Epithelial cell of prostate (primary cell): ENCODE measurements around the gene RIPOR2.
A peak's percentile ranks its signal among the peaks of the same experiment; 100 is the strongest.

Experiments
- DNase-seq: peaks from one replicate; pipeline ENCODE4 v3.0.0-alpha.2; 2011; ENCODE audit warnings: low read depth, low spot score
- H3K27ac ChIP-seq: fragments of 450-650 bp; 2 replicates; pipeline ENCODE4 v1.5.1; 2017; ENCODE audit warnings: mild to moderate bottlenecking

RIPOR2 gene

DNA sequence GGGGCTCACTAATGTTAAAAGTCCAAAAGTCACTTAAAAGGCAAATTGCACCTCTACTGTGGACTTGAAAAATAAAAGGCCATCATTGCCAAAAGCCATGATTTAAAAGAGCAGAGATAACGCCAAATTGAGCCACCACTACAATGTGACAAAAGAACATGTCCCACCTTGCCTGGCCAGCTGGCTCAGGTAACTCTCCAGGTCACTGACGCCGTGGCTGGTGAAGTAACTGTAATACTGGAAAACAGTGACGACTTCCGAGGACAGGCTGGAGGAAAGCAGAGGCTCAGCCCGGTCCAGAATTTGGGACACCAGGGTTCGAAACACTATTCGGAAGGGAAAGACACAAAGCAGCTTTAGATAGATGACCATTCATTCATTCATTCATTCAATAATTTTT, 107.8 kb downstream of the RIPOR2 start:
- no peak for DNase-seq
- H3K27ac ChIP-seq: peak overlapping the region; percentile 63

DNA sequence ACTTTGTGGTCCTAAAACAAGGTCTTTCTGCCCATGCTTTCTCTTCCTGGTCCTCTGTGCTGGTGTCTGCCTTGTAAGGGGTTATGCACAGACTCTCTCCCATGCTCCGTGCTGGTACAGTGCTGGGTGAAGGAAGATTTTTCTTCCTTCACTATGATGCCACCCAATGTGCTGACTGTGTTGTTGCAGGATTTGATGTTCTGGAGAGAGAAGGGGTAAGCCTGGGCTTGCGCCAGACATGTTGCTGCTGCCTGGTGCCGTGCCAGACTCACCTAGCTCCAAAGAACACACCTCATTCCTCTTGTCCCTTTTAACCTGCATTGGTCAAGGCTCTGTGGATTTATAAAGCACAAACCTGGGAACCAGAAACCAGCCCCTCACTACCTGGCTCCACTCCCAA, 108.6 kb downstream of the RIPOR2 start:
- DNase-seq: peak; percentile 26

DNA sequence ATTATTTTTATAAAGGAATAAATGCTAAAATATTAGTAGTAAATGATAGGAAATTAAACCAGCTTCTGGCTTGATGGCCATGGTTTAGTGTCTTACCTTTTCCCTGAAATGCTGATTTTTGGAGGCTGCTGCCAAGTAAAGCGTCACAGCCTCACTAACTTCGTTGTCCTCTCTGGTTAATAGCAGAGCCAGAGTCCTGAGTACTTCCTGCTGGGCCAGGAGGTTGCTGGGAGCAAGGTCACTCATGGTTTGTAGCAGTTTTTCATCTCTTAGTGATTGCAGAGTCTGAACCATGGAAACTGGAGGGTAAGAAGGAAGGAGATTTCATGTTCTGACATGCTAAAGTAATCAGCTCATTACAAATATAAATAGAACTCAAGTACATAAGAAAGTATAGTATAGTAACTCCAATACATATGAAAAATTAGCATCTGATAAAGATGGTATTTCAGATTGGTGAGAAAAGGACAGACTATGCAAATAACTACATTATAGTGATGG, 110.6 kb downstream of the RIPOR2 start:
- DNase-seq: no peak
- H3K27ac ChIP-seq: no peak overlapping the region

More for the DNA sequence above, 108.6 kb downstream of the RIPOR2 start:
- peak overlapping the region; percentile 63 for H3K27ac ChIP-seq

DNA sequence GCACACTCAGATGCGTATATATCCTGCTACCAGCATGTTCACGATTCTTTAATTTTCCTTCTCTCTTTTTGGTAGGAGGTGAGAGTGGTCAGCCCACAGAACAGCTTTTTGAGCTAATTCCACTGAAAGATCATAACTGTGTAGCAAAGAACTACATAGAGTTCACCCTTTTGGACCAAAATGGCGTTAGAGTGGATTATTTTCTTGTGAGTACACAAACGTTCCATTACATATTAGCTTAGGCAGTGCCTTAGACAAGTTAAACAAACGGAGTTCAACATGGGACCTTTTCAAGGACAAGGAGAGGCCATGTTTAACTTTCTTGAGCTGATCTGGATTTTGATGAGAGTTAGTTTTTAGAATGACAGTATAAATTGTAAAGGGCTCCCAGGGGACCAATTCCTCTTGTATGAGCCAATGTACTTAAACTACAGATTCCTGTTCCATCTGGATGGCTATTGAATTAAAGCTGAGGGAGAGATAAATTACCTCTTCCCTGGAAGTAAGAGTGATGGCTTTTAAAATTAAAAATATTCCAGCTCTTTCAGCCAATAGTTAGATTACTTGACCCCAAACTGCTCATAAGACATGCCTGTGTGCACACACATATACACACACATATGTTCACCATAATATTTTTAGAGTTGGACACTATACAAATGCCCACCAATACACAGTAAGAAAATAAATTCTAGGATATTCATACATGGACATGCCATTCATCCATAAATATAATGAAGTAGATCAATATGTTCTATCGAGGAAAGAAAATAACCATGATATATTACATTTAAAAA, 111.4 kb downstream of the RIPOR2 start:
- no peak for DNase-seq
- H3K27ac ChIP-seq: no peak overlapping the region

DNA sequence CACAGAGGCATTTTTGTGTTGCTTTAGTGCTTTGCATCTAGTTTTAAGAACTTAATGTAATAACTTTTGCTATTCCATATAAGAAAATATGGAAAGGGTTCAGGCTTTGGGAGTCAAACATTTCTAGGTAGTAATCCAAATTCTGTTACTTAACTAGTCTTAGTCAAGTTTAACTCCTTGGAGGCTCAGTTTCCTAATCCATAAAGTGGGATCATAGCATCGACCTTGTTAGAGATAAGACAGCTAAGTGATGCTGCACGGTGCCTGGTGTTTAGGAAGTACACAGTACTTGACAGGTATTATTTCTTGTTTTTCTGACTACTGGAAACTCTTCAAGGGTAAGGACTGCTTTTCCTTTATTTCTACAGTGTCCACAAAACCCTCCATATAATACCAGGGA, 112.6 kb downstream of the RIPOR2 start:
- no peak for DNase-seq

DNA sequence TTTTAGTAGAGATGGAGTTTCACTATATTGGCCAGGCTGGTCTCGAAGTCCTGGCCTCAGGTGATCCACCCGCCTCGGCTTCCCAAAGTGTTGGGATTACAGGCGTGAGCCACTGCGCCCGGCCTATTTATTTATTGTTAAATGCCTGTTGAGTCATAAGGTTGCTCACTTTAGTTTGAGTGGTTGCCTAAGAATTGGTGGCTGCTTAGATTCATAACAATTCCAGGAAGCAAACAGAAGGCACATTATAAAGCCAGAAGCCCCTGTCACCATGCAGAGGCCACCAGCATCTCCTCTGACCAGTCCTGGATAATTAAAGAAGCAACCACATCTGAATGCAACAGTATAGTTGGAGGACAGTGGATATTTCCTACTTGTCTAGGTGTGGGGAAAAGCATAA, 113.1 kb downstream of the RIPOR2 start:
- DNase-seq: no peak
- H3K27ac ChIP-seq: no peak overlapping the region

More for the DNA sequence above, 112.6 kb downstream of the RIPOR2 start:
- H3K27ac ChIP-seq: no peak overlapping the region

DNA sequence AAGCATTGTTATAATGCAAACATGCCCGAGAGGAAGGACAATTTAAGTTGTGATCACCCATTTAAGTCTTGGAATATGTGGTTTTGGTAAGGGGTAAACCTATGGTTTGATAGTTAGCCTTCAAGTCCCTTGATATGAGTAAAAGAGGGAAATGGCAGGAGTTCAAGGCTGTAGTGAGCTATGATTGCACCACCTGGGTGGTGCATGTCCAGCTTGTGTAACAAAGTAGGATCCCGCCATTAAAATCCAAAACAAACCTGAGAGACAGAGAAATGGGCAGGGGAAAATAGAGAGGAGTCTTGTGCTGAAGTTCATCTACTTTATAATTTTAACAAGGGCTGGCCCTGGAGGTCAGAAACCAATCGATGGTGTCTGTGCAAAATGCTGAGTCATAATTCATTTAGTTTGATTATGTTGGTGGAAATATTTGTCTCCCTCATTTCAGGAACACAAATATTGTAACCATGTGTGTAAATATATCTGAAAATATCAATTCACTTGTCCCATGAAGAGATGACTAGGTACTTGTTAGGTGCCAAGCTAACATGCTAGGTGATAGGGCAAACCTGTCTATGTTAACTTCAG, 113.8 kb downstream of the RIPOR2 start:
- no peak overlapping the region for H3K27ac ChIP-seq

DNA sequence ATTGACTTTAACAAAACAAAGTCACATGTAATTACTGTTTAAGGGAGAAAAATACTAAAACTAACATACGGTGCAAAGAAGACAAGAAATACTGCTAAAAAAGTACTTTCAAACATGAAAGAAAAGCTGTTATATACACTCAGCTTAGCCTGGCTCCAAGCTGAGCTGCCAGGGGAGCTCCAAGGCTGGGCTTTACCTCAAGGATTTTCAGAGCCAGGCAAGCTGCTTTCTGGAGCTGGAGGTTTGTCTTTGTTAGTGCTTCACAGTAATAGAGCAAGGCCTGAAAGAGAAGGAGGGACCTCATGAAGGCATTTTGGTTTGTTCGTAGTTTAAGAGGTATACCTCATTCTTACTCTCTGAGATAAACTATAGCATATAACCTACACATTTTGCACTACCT, 117.4 kb downstream of the RIPOR2 start:
- no peak for DNase-seq
- peak overlapping the region; percentile 72 for H3K27ac ChIP-seq

More for the DNA sequence above, 113.8 kb downstream of the RIPOR2 start:
- DNase-seq: no peak

DNA sequence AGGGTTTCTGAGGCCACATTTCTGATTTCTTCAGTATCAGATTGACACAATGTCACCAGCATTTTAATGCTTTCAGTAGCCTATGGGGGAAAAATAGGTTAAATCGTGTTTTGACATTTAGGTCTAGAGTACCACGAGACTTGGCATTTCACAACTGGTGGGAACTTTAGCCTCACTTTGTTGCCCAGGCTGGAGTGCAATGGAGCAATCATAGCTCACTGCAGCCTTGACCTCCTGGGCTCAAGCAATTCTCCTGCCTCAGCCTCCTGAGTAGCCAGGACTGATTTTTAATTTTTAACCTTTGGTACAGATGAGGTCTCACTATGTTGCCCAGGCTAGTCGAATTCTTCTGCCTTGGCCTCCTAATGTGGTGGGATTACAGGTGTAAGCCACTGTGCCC, 126.0 kb downstream of the RIPOR2 start:
- DNase-seq: no peak
- no peak overlapping the region for H3K27ac ChIP-seq

DNA sequence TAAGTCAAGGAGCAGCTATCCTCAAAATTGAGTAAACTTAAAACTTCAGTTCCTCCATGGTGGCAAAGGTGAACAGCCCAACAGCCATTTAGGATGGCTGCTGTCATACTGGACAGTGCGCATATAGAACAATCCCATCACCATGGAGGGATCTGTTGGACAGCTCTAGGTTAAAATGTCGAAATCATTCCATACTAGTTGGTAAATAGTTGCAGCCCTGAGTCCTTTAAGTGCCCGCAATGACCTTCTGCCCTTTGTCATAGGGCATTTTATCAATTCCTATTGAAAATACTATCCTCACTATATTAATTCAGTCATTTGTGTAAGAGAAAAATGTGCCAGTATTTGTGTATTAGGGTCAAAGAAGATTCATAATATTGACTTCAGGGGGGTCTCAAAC, 128.2 kb downstream of the RIPOR2 start:
- no peak for DNase-seq
- H3K27ac ChIP-seq: no peak overlapping the region

DNA sequence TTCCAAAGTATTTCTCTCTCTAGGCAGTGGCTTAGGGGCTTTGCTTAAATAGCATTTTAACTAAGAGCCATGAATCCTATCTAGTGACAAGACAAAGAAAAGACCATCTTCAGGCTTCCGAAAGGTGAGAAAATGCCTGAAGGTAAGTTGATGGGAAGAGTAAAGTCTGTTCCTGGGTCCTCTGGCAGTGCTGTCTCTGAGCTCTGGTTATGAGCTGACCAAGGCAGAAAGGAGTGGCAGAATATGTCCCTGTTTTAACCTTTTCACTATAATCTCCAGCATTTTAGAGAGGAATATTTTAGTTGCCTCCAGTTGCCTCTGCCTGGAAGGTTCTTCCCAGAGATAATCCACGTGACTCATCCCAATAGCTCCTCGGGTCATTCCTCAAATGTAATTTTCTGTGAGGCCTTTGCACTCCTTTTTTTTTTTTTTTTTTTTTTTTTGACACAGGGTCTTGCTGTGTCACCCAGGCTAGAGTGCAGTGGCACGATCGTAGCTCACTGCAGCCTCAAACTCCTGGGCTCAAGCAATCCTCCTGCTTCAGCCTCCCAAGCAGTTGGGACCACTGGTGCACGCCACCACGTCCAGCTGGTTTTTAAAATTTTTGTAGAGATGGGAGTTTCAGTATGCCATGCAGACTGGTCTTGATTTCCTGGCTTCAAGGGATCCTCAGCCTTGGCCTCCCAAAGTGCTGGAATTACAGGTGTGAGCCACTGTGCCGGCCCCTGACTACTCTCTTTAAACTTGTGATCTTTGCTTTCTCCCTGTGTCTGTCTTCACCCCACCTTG, 133.3 kb downstream of the RIPOR2 start:
- peak overlapping the region; percentile 25 for H3K27ac ChIP-seq
- no peak for DNase-seq

DNA sequence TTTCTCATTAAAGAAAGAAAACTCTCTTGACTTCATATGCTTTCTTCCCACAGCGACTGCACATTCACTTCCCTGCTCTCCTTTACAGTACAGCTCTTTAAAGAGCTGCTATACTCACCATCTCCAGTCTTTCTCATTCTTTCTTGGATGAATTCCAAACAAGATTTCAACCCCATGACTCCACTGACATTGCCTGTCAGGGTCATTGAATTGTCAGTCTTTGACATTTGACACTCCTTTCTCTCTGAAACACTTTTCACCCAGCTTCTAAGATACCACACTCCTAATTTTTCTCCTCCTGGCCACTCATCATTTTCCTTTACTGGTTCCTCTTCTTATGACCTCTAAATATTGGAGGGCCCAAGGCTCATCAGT, 136.2 kb downstream of the RIPOR2 start:
- no peak overlapping the region for H3K27ac ChIP-seq
- no peak for DNase-seq

DNA sequence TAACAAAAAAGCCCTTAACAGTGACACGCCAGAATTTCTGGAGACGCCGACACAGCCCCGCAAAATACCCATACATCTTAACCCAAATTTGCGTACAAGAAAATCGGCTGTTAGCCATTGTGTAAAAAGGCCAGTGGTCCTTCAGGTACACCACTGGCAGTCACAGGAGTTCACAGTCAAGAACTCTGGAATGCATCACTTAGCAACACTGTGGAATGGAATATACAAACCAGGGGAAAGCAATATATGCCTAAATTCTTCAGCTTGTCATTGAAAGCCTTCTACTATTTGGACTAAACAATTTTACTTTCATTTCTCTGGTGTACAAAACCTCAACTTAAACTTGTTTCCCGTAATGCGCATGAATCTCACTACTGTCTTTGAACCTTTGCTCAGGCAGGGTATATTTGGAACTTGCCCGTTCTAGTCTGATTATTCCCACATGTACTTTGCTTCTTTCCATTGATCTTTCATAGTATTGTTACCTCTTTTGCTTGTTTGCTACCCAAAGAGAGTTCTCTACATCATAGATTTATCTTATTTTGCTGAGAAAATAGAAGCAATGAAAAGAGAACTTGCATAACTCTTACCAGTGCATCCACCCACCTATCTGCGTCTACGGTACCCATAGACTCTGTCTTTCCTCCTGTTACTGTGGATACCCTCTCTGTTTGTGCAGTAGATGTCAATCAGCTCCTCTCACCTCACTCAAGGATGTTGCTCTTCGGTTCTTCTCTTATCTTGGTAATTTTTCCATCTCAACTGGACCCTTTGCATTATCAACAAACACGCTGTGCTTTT, 136.8 kb downstream of the RIPOR2 start, which contains the start of gene ARMH2:
TSS of gene ARMH2 (minus strand) at position 178 of the 801 bp plus-strand sequence. CDS start at position 118, 60 bp downstream.
- no peak within 1 kb of the TSS for H3K27ac ChIP-seq
- DNase-seq: no peak

DNA sequence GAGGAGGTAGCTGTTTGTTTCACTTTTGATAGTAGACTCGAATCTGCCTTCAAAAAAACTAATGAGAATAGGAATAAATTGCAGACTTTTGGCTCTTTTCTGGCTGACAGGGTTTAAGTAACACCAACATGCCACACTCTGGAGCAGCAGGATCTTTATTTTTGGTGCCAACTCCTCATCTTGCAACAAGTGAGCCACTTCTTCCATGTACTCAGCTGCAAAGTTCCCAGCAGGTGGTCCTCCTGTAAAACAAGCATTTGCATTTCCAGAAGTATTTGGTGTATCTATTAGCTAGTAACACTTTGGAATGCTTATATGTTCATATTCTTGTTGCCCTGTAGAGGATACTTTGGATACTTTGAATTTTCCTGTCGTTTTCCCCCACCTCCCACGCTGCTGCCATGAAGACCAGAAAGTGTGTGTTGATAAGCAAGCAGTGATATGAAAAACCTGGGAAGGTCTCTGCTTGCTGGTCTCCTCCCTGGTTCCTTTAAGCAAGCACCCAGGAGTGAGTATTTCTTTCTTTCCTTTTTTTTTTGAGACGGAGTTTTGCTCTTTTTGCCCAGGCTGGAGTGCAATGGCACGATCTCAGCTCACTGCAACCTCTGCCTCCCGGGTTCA, 138.1 kb downstream of the RIPOR2 start:
- DNase-seq: no peak
- H3K27ac ChIP-seq: no peak overlapping the region

DNA sequence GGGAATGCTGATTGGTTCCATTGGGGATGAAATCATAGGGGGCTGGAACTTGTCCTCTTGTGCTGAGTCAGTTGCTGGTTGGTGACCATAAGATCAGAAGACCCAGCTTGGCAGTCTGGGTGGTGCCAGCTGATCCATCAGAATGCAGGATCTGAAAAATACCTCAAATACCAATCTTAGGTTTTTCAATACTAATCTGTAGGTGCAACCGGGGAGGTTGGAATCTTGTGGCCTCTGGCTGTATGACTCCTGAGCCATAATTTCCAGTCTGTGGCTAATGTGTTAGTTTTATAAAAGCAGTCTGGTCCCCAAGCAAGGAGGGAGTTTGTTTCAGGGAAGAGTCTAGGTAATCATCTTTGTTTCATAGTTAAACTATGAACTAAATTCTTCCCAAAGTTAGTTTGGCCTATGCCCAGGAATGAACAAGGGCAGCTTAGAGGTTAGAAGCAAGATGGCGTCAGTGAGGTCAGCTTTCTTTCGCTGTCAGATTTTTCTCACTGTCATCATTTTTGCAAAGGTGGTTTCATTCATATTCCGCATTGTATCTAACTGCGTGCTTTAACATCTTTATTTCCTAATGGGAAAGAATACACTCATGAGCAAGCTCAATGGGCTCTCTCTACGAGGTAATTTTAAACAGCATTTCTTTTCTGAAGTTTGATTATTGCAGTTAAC, 139.0 kb downstream of the RIPOR2 start:
- DNase-seq: no peak
- H3K27ac ChIP-seq: no peak overlapping the region

DNA sequence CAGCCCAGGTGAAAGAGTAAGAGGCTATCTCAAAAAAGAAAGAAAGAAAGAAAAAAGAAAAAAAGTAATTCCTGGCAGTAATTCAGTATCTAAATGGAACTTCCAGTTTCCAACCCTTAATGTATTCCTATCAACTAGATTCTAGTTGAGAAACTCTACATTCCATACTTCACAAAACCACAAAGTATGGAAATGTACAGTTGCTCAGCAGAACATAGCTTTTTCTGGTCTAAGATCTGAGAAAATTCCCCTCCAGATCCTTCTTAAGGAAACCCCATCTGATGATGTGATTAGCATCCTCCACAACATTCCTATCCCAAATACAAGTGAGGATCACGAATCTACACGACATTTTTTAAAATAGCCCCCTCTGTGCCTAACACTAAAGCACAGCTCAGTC, 140.7 kb downstream of the RIPOR2 start:
- no peak for DNase-seq
- H3K27ac ChIP-seq: no peak overlapping the region

DNA sequence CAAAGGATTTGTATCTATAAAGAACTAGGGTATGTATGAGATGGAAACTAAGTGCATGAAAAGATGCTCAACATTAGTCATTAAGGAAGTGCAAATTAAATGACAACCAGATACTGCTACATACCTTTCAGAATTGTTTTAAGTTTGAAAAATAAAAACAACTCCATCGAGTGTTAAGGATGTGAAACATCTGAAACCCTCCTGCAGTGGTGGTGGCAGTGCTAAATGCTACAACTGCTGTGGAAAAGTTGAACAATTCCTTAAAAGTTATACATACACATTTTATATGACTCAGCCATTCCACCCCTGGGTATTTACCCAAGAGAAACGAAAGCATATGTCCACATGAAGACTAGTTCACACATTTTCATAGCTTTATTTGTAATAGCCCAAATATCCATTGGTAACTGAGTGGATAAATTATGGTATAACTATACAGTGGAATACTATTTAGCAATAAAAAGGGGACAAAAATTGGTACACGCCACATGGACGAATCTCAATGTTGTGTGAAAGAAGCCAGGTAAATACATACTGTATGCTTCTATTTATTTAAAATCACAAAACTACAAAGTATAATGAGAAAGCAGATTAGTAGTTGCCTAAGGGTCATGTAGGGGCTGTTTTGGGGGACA, 147.6 kb downstream of the RIPOR2 start:
- DNase-seq: no peak
- no peak overlapping the region for H3K27ac ChIP-seq

DNA sequence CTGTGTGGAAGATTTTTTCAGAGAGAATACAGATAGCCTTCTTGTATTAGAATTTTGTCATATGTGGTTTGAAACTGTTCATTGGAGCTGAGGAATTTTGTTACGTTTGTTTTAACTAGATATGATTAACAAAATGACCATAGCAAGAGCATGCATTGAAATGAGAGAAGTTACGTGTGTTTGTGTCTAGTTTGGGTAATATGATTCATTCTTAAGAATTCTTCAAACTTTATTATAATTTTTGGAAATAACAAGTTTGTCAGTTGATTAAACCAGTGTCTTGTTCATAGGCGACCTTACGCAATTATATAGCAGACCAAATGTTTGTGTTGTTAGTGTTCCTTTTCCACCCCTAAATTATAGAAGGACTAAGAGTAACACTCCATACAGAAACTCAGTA, 155.6 kb downstream of the RIPOR2 start:
- DNase-seq: no peak
- H3K27ac ChIP-seq: no peak overlapping the region
